RPMI8226 (cell line): ENCODE results near the gene ARHGAP36.

ENCODE experiments used
- DNase-seq: peaks from one replicate; pipeline ENCODE4 v3.0.0-alpha.2; 2015

Gene ARHGAP36

GRCh38 chrX:131072871-131073571 is 14.9 kb downstream of the ARHGAP36 start:
- DNase-seq, result no peak

GRCh38 chrX:131073607-131074006 is 15.5 kb downstream of the ARHGAP36 start:
- DNase-seq, result no peak

DNA sequence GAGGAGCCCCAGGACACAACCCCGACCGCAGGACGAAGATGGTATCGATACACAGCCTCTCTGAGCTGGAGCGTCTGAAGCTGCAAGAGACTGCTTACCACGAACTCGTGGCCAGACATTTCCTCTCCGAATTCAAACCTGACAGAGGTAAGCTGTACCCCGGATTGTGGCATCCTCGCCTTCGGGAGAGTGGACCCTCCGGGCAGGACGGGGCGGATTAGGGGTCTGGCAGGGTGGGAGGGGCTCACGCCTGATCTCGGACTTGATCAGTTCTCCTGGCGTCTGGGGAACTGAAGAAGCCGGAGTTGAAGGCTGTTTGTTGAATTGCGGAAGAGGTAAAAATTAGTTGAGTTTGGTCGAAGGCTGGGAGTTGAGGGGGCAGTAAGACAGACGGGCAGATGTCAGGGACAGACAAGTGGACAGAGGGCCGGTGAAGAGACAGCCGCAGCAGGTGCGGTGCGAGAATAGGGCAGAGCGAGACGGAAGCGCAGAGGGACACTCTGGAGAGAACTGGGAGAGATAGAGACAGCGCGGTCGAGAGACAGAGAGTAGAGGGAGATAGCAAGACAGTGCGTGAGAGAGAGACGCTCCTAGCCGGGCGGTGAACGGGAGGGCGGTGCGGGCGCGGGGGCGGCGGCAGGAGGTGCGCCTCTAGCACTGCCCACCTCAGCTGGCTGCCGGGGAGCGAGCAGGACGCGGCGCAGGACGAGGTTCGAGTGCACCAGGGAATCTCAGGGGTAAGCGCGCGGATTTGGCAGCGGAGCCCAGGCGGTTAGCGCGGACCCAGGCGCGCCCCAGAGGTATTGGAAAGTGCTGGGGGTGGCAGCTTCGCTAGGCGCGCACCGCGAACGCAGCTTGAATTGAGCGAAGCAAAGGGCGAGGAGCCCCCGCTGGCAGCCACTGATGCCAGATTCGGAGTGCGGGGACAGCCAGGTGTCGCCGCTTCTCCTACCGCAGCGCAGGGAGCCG is 23.9 kb downstream of the ARHGAP36 start:
- no peak for DNase-seq

DNA sequence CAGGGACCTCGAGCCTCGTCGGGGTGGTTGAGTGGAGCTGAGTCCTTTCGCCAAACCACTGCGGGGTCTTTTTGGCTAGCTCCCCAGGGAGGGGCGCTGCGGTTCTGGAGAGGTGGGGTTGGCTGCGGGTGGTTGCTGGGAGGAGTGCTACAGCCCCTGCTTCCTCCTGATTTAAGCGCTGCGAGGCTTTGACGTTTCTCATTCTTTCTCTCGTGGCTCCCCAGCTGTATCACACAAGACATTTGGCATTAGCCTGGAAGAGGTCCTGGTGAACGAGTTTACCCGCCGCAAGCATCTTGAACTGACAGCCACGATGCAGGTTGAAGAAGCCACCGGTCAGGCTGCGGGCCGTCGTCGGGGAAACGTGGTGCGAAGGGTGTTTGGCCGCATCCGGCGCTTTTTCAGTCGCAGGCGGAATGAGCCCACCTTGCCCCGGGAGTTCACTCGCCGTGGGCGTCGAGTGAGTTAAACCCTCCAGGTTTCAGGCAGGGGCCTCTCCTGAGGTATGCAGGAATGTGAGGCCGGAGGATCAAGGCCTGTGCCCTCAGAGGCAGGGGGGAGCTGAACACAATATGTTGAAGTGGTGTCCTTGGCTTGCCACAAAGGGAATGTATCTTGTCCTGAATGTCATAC is 25.5 kb downstream of the ARHGAP36 start:
- no peak for DNase-seq

GRCh38 chrX:131084145-131084544 is 26.0 kb downstream of the ARHGAP36 start:
- DNase-seq, result no peak

DNA sequence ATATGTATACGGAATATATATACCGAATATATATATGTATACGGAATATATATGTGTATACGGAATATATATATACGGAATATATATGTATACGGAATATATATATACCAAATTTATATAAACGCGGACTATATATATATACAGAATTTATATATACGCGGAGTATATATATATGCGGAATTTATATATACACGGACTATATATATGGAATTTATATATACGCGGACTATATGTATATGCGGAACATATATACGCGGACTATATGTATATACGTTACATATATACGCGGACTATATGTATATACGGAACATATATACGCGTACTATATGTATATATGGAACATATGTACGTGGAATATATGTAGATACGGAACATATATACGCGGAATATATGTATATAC is 78.6 kb downstream of the ARHGAP36 start:
- DNase-seq, result no peak

DNA sequence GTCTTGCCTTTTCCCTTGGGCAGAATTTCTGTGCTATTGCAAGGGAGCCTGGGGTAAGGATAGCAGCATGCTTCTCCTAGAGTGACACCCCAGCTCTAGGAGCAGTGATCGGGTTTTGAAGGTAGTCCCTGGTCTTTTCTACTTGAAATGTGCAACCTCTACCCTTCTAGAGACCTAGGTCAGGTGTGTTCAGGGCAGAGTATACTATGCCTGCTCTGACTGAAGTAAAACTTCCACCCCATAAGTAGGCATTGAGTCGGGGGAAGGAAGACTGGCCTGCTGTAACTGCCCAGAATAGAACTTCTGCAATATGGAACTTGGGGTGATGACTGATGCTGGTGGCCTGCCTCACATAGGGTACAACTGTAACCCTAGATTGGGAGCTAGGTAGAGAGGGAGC is 80.9 kb downstream of the ARHGAP36 start:
- DNase-seq, result no peak
